Gastroesophageal sphincter (tissue), 4 donors: ENCODE results near the gene EMCN. TPM values are rescaled to one million over a fixed set of nuclear protein-coding genes. Genes with fewer than 3 reads are reported as not detected.

Experiments
- ATAC-seq: fragments of 150-250 bp; one replicate; pipeline ENCODE4 v1.9.1; 2016; ENCODE audit warnings: mild to moderate bottlenecking, moderate library complexity
- H3K27ac ChIP-seq, 4 donors: fragments of 200-600 bp; sonication (generic) in 3 of 4; 1 replicate in 3 of 4; 2 replicates in 1 of 4; pipeline ENCODE4 v1.5.1; 2016 to 2019
- H3K27me3 ChIP-seq: fragments of 200-600 bp; sonication (generic); one replicate; pipeline ENCODE4 v1.5.1; 2019
- H3K36me3 ChIP-seq, 2 donors: fragments of 200-600 bp; sonication (generic); one replicate each; pipeline ENCODE4 v1.5.1; 2019; ENCODE audit warnings: control low read depth in 1 of 2
- H3K4me1 ChIP-seq, 3 donors: fragments of 200-600 bp; sonication (generic); 1 replicate in 2 of 3; 2 replicates in 1 of 3; pipeline ENCODE4 v1.5.1; 2016 to 2019; ENCODE audit warnings: control low read depth in 2 of 3
- H3K4me3 ChIP-seq, 2 donors: fragments of 200-600 bp; sonication (generic); one replicate each; pipeline ENCODE4 v1.5.1; 2019; ENCODE audit warnings: mild to moderate bottlenecking in 1 of 2, moderate library complexity in 1 of 2
- H3K9me3 ChIP-seq, 3 donors: fragments of 200-600 bp; sonication (generic); one replicate each; pipeline ENCODE4 v1.5.1; 2017 to 2019; ENCODE audit warnings: control low read depth in 2 of 3
- CTCF ChIP-seq, 4 experiments: fragments of 200-600 bp in 2 of 4; fragments of 450-650 bp in 2 of 4; sonication (generic) in 1 of 4; IDR thresholded peaks; one replicate each; pipeline ENCODE4 v1.5.1; 2017 to 2019; ENCODE audit warnings: antibody characterized with exemption in 4 of 4, mild to moderate bottlenecking in 2 of 4, moderate library complexity in 2 of 4
- EP300 ChIP-seq: sonication (generic); formaldehyde crosslinking; IDR thresholded peaks from one replicate; pipeline ENCODE4 v1.6.1; 2017; ENCODE audit warnings: antibody characterized with exemption, mild to moderate bottlenecking
- POLR2A ChIP-seq, 2 donors: fragments of 450-650 bp; IDR thresholded peaks; one replicate each; pipeline ENCODE4 v1.6.1; 2017; ENCODE audit warnings: antibody characterized with exemption in 2 of 2, mild to moderate bottlenecking in 2 of 2, moderate library complexity in 1 of 2
- POLR2AphosphoS5 ChIP-seq: sonication (generic); formaldehyde crosslinking; IDR thresholded peaks from one replicate; pipeline ENCODE4 v1.6.1; 2017; ENCODE audit warnings: antibody characterized with exemption
- WGBS, 2 donors: methylation state at CpG; one replicate each; pipeline ENCODE4 v1.1.5; 2018; ENCODE audit warnings: low coverage in 1 of 2; 5-methylcytosine and 5-hydroxymethylcytosine counted together
- total RNA-seq, 4 donors: library from RNA; depleted of rRNA; stranded (reverse); fragments of >200 nt; gene quantifications; one replicate each; pipeline ENCODE4 v1.1.0, GENCODE V29; 2016

The EMCN gene
- total RNA-seq, 4 donors from 2014 or later: 5.3 to 26.8 (median 23.1) TPM

GRCh38 chr4:100548200-100548560 lies 30.4 kb upstream of the EMCN start:
- no peak for ATAC-seq
- TF ChIP-seq POLR2A (IDR thresholded peaks at IDR 0.05) (no peak), EP300 (no peak), CTCF (IDR thresholded peaks at IDR 0.05) (no peak)
- H3K4me3 ChIP-seq: no peak overlapping the region
- H3K27me3 ChIP-seq: no peaks in the 10 kb centered on the region
- no peaks in the 10 kb centered on the region for H3K4me1 ChIP-seq
- H3K9me3 ChIP-seq: no peaks in the 10 kb centered on the region
- 60 to 67% methylated on average over 1 of the region's 1 CpG for WGBS, 2 donors
- no peaks in the 10 kb centered on the region for H3K36me3 ChIP-seq
- H3K27ac ChIP-seq: no peak overlapping the region

- WGBS, 2 donors: 73% methylated on average over 6 of the region's 6 CpGs; no CpG with 5 or more reads in 1 of the 2 donors
- Histone ChIP-seq H3K27ac (no peak overlapping the region), H3K4me1 (no peaks in the 10 kb centered on the region), H3K4me3 (no peak overlapping the region), H3K27me3 (no peaks in the 10 kb centered on the region), H3K36me3 (no peaks in the 10 kb centered on the region), H3K9me3 (no peaks in the 10 kb centered on the region)
- ATAC-seq: no peak
- no peak for TF ChIP-seq EP300
- TF ChIP-seq CTCF (IDR thresholded peaks at IDR 0.05): no peak
- TF ChIP-seq POLR2A (IDR thresholded peaks at IDR 0.05): no peak
- no peak for TF ChIP-seq POLR2AphosphoS5
These were observed 29.8 kb upstream of the EMCN start for GRCh38 chr4:100547541-100548199.

- no peak for ATAC-seq
- Histone ChIP-seq H3K27me3 (no peaks in the 10 kb centered on the region), H3K36me3 (no peaks in the 10 kb centered on the region), H3K27ac (no peak overlapping the region), H3K4me1 (no peaks in the 10 kb centered on the region), H3K4me3 (no peak overlapping the region), H3K9me3 (no peaks in the 10 kb centered on the region)
- WGBS, 2 donors: 81 to 88% methylated on average over 5 of the region's 5 CpGs
- TF ChIP-seq POLR2AphosphoS5 (no peak), EP300 (no peak), CTCF (IDR thresholded peaks at IDR 0.05) (no peak), POLR2A (IDR thresholded peaks at IDR 0.05) (no peak)
These were observed 27.6 kb upstream of the EMCN start for GRCh38 chr4:100545427-100545826.

- ATAC-seq: no peak
- TF ChIP-seq EP300 (no peak), CTCF (IDR thresholded peaks at IDR 0.05) (no peak), POLR2A (IDR thresholded peaks at IDR 0.05) (no peak), POLR2AphosphoS5 (no peak)
- Histone ChIP-seq H3K27ac (no peak overlapping the region), H3K36me3 (no peaks in the 10 kb centered on the region), H3K4me3 (no peak overlapping the region), H3K4me1 (no peaks in the 10 kb centered on the region), H3K27me3 (no peaks in the 10 kb centered on the region), H3K9me3 (peaks cover 0 to 5% (median 0%) of the 10 kb centered on the region in 3 donors)
These were observed 22.3 kb upstream of the EMCN start for GRCh38 chr4:100540131-100540530.

- Histone ChIP-seq H3K27ac (no peak overlapping the region), H3K4me1 (no peaks in the 10 kb centered on the region), H3K4me3 (no peak overlapping the region), H3K27me3 (no peaks in the 10 kb centered on the region), H3K9me3 (peaks cover 0 to 5% (median 0%) of the 10 kb centered on the region in 3 donors), H3K36me3 (no peaks in the 10 kb centered on the region)
- TF ChIP-seq CTCF (IDR thresholded peaks at IDR 0.05): no peak
- no peak for TF ChIP-seq POLR2A (IDR thresholded peaks at IDR 0.05)
- TF ChIP-seq EP300: no peak
- TF ChIP-seq POLR2AphosphoS5: no peak
- ATAC-seq: no peak
- 45 to 52% methylated on average over 3 to 4 of the region's 4 CpGs for whole genome bisulfite sequencing, 2 donors
These were observed 21.9 kb upstream of the EMCN start for GRCh38 chr4:100539706-100540105.
